ENCODE measurements around the gene CAVIN3.

CAVIN3 gene

DNA sequence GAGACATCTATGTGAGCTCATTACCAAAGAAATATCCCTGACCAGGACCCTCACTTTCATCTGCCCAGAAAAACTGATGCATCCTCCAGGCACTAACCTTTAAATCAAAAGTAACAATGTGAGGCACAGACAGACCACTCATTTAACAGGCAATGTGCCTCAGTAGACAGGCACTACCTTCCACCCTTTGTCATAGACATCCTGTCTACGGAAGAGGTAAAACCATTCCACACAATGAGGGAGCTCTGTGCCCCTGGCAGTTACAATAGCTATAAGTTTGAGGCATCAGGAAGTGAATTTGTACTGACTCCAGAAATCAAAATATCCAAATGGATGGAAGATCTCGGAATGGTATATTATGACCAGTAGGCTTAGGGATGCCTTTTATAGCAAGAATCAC, 6.7 kb upstream of the CAVIN3 start:
- TF ChIP-seq CTCF (IDR thresholded peaks at IDR 0.05), result no peak
- TF ChIP-seq ZFX (IDR thresholded peaks at IDR 0.05; ENCODE audit: borderline replicate concordance), result no peak
- H3K27ac ChIP-seq, result no peak overlapping the region

GRCh38 chr11:6326303-6326702, 6.0 kb upstream of the CAVIN3 start:
- TF ChIP-seq CTCF (IDR thresholded peaks at IDR 0.05) (no peak), ZFX (IDR thresholded peaks at IDR 0.05; ENCODE audit: borderline replicate concordance) (no peak)
- H3K27ac ChIP-seq, result no peak overlapping the region

DNA sequence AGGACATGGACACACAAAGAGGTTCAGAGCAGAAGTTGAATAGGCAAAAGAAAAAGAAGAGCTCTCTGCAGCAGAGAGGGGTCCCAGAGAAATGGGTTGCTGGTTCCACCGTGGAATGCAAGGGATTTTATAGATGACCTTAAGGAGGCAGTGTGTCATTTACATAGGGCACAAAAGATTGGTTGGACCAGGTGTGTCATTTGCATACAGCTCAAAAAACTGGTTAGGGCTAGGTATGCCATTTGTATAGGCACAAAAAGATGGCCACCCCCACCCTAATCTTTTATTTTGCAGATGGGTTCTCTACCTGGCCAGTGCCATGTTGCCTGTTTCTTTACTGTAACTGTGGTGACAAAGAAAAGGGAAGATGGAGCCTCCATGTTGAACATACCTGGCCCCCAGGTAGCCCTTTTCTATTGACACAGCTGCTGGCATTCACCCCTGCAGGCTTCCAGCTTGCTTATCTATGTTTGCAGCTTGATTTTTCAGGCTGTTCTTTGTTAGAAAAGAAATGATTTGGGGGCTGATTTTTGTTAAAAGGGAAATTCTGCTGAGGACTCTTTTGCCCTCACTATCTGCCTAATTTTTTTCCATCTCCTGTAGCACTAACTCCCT, 3.1 kb upstream of the CAVIN3 start:
- H3K27ac ChIP-seq, result no peak overlapping the region
- TF ChIP-seq CTCF (IDR thresholded peaks at IDR 0.05), result peak; percentile 49
- TF ChIP-seq ZFX (IDR thresholded peaks at IDR 0.05; ENCODE audit: borderline replicate concordance), result no peak

DNA sequence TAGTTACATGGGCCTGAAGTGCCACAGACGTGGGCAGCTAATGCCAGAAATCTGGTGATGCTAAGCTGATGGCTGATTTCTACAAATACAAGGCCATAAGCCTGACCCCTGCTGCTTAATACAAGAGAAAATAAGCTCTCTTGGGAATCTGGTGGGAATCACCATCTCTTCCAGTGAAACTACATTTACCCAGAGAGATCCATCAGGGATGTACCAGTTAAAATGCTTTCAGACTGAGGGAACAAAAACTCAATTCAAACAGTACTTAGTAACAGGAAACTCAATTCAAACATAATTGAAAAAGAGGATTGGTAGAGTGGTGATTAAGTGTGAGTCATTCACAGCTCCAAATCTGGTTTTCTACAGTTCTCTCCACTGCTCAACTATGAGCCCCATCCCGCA, 1.7 kb upstream of the CAVIN3 start:
- no peak overlapping the region for H3K27ac ChIP-seq
- TF ChIP-seq CTCF (IDR thresholded peaks at IDR 0.05), result no peak
- TF ChIP-seq ZFX (IDR thresholded peaks at IDR 0.05; ENCODE audit: borderline replicate concordance), result no peak

DNA sequence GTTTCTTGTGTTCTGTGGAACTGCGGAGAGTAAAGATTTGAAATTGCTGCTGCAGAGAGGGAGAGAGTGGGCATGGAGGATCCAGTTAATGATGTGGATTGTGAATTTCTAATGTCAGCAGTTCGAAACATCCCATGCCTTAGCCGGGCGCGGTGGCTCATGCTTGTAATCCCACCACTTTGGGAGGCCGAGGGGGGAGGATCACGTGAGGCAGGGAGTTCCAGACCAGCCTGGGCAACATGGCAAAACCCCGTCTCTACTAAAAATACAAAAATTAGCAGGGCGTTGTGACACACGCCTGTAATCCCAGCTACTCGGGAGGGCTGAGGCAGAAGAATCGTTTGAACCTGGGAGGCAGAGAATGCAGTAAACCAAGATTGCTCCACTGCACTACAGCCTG, 1.1 kb upstream of the CAVIN3 start:
- TF ChIP-seq CTCF (IDR thresholded peaks at IDR 0.05) (no peak), ZFX (IDR thresholded peaks at IDR 0.05; ENCODE audit: borderline replicate concordance) (no peak)
- H3K27ac ChIP-seq, result no peak overlapping the region

GRCh38 chr11:6319704-6320410, 444 bp downstream of the CAVIN3 start:
- no peak overlapping the region for H3K27ac ChIP-seq
- TF ChIP-seq CTCF (IDR thresholded peaks at IDR 0.05) (no peak), ZFX (IDR thresholded peaks at IDR 0.05; ENCODE audit: borderline replicate concordance) (no peak)

GRCh38 chr11:6319001-6319703, 1.1 kb downstream of the CAVIN3 start:
- TF ChIP-seq CTCF (IDR thresholded peaks at IDR 0.05) (no peak), ZFX (IDR thresholded peaks at IDR 0.05; ENCODE audit: borderline replicate concordance) (no peak)
- H3K27ac ChIP-seq, result no peak overlapping the region
